Body of pancreas (tissue), 4 donors: ENCODE measurements around the gene MAP1B. TPM values are rescaled to one million over a fixed set of nuclear protein-coding genes. Genes with fewer than 3 reads are reported as not detected.

Experiments
- ATAC-seq: fragments of 150-250 bp; one replicate; pipeline ENCODE4 v1.9.1; 2016
- DNase-seq, 4 donors: peaks; one replicate each; pipeline ENCODE4 v3.0.0-alpha.2; 2019
- H3K27ac ChIP-seq, 4 donors: fragments of 200-600 bp; sonication (generic); 1 replicate in 3 of 4; 2 replicates in 1 of 4; pipeline versions ENCODE4 v1.5.1 to v1.6.1; 2016 to 2019; ENCODE audit warnings: mild to moderate bottlenecking in 1 of 4, mixed read lengths in 1 of 4, moderate library complexity in 1 of 4
- H3K27me3 ChIP-seq, 2 donors: fragments of 200-600 bp; sonication (generic); one replicate each; pipeline ENCODE4 v1.6.0; 2016; ENCODE audit warnings: mild to moderate bottlenecking in 1 of 2
- H3K36me3 ChIP-seq, 2 donors: fragments of 200-600 bp; sonication (generic); replicated peaks in 1 of 2; 2 replicates each; pipeline ENCODE4 v1.5.1; 2016; ENCODE audit warnings: low read depth in 2 of 2; ENCODE audit not compliant: insufficient read depth in 1 of 2
- H3K4me1 ChIP-seq: fragments of 200-600 bp; sonication (generic); one replicate; pipeline ENCODE4 v1.6.0; 2016
- H3K4me3 ChIP-seq, 2 donors: fragments of 200-600 bp; sonication (generic); 1 replicate in 1 of 2; 2 replicates in 1 of 2; pipeline ENCODE4 v1.5.1; 2016 to 2019
- H3K9me3 ChIP-seq, 3 donors: fragments of 200-600 bp; sonication (generic); 1 replicate in 2 of 3; 2 replicates in 1 of 3; pipeline ENCODE4 v1.5.1; 2016
- CTCF ChIP-seq, 7 experiments: fragments of 450-650 bp in 4 of 7; fragments of 200-600 bp in 3 of 7; sonication (generic) in 3 of 7; IDR thresholded peaks; one replicate each; pipeline ENCODE4 v1.5.1; 2016 to 2019; ENCODE audit warnings: antibody characterized with exemption in 7 of 7
- POLR2A ChIP-seq, 3 donors: fragments of 450-650 bp; IDR thresholded peaks; one replicate each; pipeline ENCODE4 v1.6.1; 2016; ENCODE audit warnings: antibody characterized with exemption in 3 of 3, mild to moderate bottlenecking in 2 of 3
- WGBS, 2 donors: methylation state at CpG; one replicate each; pipeline ENCODE4 v1.1.5; 2017; 5-methylcytosine and 5-hydroxymethylcytosine counted together
- intact Hi-C: fragments of 100-400 bp; cut with DNase I; formaldehyde crosslinking; loops from one replicate; pipeline ENCODE4 v1.15.1; 2023
- total RNA-seq, 2 donors: library from RNA; depleted of rRNA; stranded (reverse); fragments of >200 nt; gene quantifications; one replicate each; pipeline ENCODE4 v1.1.0, GENCODE V29; 2016

The MAP1B gene
- total RNA-seq, 2 donors from 2014 or later, result 30.4 to 69.9 TPM

- Histone ChIP-seq H3K4me1 (peaks cover 24% of the 10 kb centered on the region), H3K36me3 (no peaks in the 10 kb centered on the region), H3K27ac (peak overlapping the region in 2 of 4 donors; percentile 15 to 49), H3K4me3 (peak overlapping the region; percentile 31 to 52), H3K9me3 (no peaks in the 10 kb centered on the region), H3K27me3 (peaks cover 0 to 8% of the 10 kb centered on the region in 2 donors)
- ATAC-seq (peak; percentile 13), DNase-seq (no peak)
- WGBS, 2 donors, result 1 to 3% methylated on average over 6 to 11 of the region's 11 CpGs
- intact Hi-C loops, result no loop called here
- TF ChIP-seq CTCF (IDR thresholded peaks at IDR 0.05) (no peak), POLR2A (IDR thresholded peaks at IDR 0.05) (no peak)
Measured at GRCh38 chr5:72107901-72108201, 576 bp downstream of the MAP1B start.

GRCh38 chr5:72108202-72109061, 1.2 kb downstream of the MAP1B start:
- intact Hi-C loops, result no loop called here
- H3K4me3 ChIP-seq, result peak overlapping the region; percentile 31 to 52
- WGBS, 2 donors, result 0 to 2% methylated on average over 23 to 67 of the region's 72 CpGs
- peaks cover 0 to 8% of the 10 kb centered on the region in 2 donors for H3K27me3 ChIP-seq
- H3K9me3 ChIP-seq, result no peaks in the 10 kb centered on the region
- ATAC-seq, result peak; percentile 54
- H3K4me1 ChIP-seq, result peaks cover 24% of the 10 kb centered on the region
- TF ChIP-seq POLR2A (IDR thresholded peaks at IDR 0.05), result no peak
- no peak for TF ChIP-seq CTCF (IDR thresholded peaks at IDR 0.05)
- peak overlapping the region in 2 of 4 donors; percentile 15 to 49 for H3K27ac ChIP-seq
- peak; percentile 32 to 69 (median 45) for DNase-seq
- no peaks in the 10 kb centered on the region for H3K36me3 ChIP-seq

- no peak for TF ChIP-seq CTCF (IDR thresholded peaks at IDR 0.05)
- no peak for TF ChIP-seq POLR2A (IDR thresholded peaks at IDR 0.05)
- Histone ChIP-seq H3K27ac (no peak overlapping the region), H3K4me1 (peaks cover 24% of the 10 kb centered on the region), H3K36me3 (no peaks in the 10 kb centered on the region), H3K9me3 (no peaks in the 10 kb centered on the region), H3K4me3 (peak overlapping the region in 1 of 2 donors; percentile 52), H3K27me3 (peaks cover 0 to 8% of the 10 kb centered on the region in 2 donors)
- ATAC-seq (no peak), DNase-seq (no peak)
- 4% methylated on average over 2 of the region's 2 CpGs for WGBS, 2 donors
- intact Hi-C loops, result no loop called here
Measured at GRCh38 chr5:72109062-72109411, 1.8 kb downstream of the MAP1B start.

GRCh38 chr5:72109625-72110024, 2.4 kb downstream of the MAP1B start:
- Histone ChIP-seq H3K27ac (no peak overlapping the region), H3K4me3 (no peak overlapping the region), H3K9me3 (no peaks in the 10 kb centered on the region), H3K27me3 (peaks cover 0 to 8% of the 10 kb centered on the region in 2 donors), H3K4me1 (peaks cover 24% of the 10 kb centered on the region), H3K36me3 (no peaks in the 10 kb centered on the region)
- WGBS, 2 donors, result 52 to 57% methylated on average over 10 of the region's 10 CpGs
- intact Hi-C loops, result no loop called here
- TF ChIP-seq CTCF (IDR thresholded peaks at IDR 0.05) (no peak), POLR2A (IDR thresholded peaks at IDR 0.05) (no peak)
- DNase-seq (no peak), ATAC-seq (no peak)
